Neural progenitor cell (in vitro differentiated cells): ENCODE data around the gene ECEL1.

Experiments used
- CTCF ChIP-seq: fragments of 200-600 bp; sonication (generic); IDR thresholded peaks from 2 replicates; pipeline ENCODE4 v1.5.1; 2017; ENCODE audit warnings: antibody characterized with exemption, mild to moderate bottlenecking
- EZH2 ChIP-seq: fragments of 200-600 bp; sonication (generic); IDR thresholded peaks from 2 replicates; pipeline ENCODE4 v1.6.1; 2017; ENCODE audit warnings: antibody characterized with exemption, mild to moderate bottlenecking, moderate library complexity

GRCh38 chr2:232492963-232493700 is 5.5 kb upstream of the ECEL1 start:
- TF ChIP-seq CTCF (no peak), EZH2 (no peak)
